ENCODE measurements around the gene UBLCP1. TPM values are rescaled to one million over a fixed set of nuclear protein-coding genes. Genes with fewer than 3 reads are reported as not detected.
"Not testable (repeated sequence)": the region's sequence is repeated elsewhere in the genome, so short reads cannot be mapped to it uniquely, and the experiment has no call there.

The UBLCP1 gene
- total RNA-seq, 6 donors from 2014 or later, result 8.4 to 36.1 (median 24.6) TPM

- no peak for ATAC-seq (ENCODE audit: low FRiP score in 2 of 2)
- Histone ChIP-seq H3K27me3 (no peaks in the 10 kb centered on the region), H3K4me1 (no peaks in the 10 kb centered on the region), H3K36me3 (no peaks in the 10 kb centered on the region), H3K27ac (no peak overlapping the region), H3K4me3 (no peak overlapping the region), H3K9me3 (peaks cover 0 to 21% (median 17%) of the 10 kb centered on the region in 4 donors)
- DNase-seq, result no peak
- WGBS, 2 donors, result 90% methylated on average over 3 of the region's 3 CpGs
- TF ChIP-seq POLR2AphosphoS5 (IDR thresholded peaks at IDR 0.05) (no peak), EP300 (IDR thresholded peaks at IDR 0.05) (no peak), POLR2A (IDR thresholded peaks at IDR 0.05) (no peak), CTCF (IDR thresholded peaks at IDR 0.05) (no peak)
These were observed 38.4 kb downstream of the UBLCP1 start for GRCh38 chr5:159301466-159301865.

- not testable (repeated sequence) for ATAC-seq (ENCODE audit: low FRiP score in 2 of 2); DNase-seq
- H3K9me3 ChIP-seq, result peaks cover 0 to 21% (median 17%) of the 10 kb centered on the region in 4 donors
These were observed 39.1 kb downstream of the UBLCP1 start for GRCh38 chr5:159301929-159302860.

GRCh38 chr5:159303286-159303685, 40.2 kb downstream of the UBLCP1 start:
- WGBS, 2 donors, result 90 to 92% methylated on average over 4 of the region's 4 CpGs
- Histone ChIP-seq H3K4me3 (no peak overlapping the region), H3K36me3 (no peaks in the 10 kb centered on the region), H3K27ac (no peak overlapping the region), H3K27me3 (no peaks in the 10 kb centered on the region), H3K9me3 (peaks cover 0 to 19% (median 11%) of the 10 kb centered on the region in 4 donors), H3K4me1 (no peaks in the 10 kb centered on the region)
- TF ChIP-seq EP300 (IDR thresholded peaks at IDR 0.05) (no peak), POLR2A (IDR thresholded peaks at IDR 0.05) (no peak), POLR2AphosphoS5 (IDR thresholded peaks at IDR 0.05) (no peak), CTCF (IDR thresholded peaks at IDR 0.05) (no peak)
- DNase-seq (no peak), ATAC-seq (ENCODE audit: low FRiP score in 2 of 2) (no peak)

More at GRCh38 chr5:159301929-159302860, 39.1 kb downstream of the UBLCP1 start:
- H3K27ac ChIP-seq, H3K27me3 ChIP-seq, H3K4me1 ChIP-seq, H3K36me3 ChIP-seq, H3K4me3 ChIP-seq: not testable (repeated sequence)
- WGBS, 2 donors, result 86 to 88% methylated on average over 13 of the region's 13 CpGs

- H3K4me1 ChIP-seq, result peaks cover 0 to 3% (median 0%) of the 10 kb centered on the region in 4 donors
- 80 to 93% methylated on average over 5 of the region's 5 CpGs for WGBS, 2 donors
- no peak for ATAC-seq (ENCODE audit: low FRiP score in 2 of 2)
- H3K27me3 ChIP-seq, result no peaks in the 10 kb centered on the region
- H3K36me3 ChIP-seq, result no peaks in the 10 kb centered on the region
- DNase-seq, result no peak
- peaks cover 0 to 15% (median 9%) of the 10 kb centered on the region in 4 donors for H3K9me3 ChIP-seq
- TF ChIP-seq CTCF (IDR thresholded peaks at IDR 0.05), result no peak
- no peak for TF ChIP-seq EP300 (IDR thresholded peaks at IDR 0.05)
- no peak for TF ChIP-seq POLR2A (IDR thresholded peaks at IDR 0.05)
- TF ChIP-seq POLR2AphosphoS5 (IDR thresholded peaks at IDR 0.05), result no peak
- no peak overlapping the region for H3K4me3 ChIP-seq
- no peak overlapping the region for H3K27ac ChIP-seq
These were observed 42.0 kb downstream of the UBLCP1 start for GRCh38 chr5:159304961-159305595.

GRCh38 chr5:159309689-159310433, 46.8 kb downstream of the UBLCP1 start:
- Histone ChIP-seq H3K27ac (peak overlapping the region in 3 of 4 donors; percentile 25 to 70 (median 54)), H3K4me1 (peaks cover 0 to 10% (median 3%) of the 10 kb centered on the region in 4 donors), H3K27me3 (peaks cover 0 to 3% (median 0%) of the 10 kb centered on the region in 4 donors), H3K4me3 (peak overlapping the region in 3 of 4 donors; percentile 27 to 31 (median 30)), H3K9me3 (no peaks in the 10 kb centered on the region), H3K36me3 (no peaks in the 10 kb centered on the region)
- ATAC-seq (ENCODE audit: low FRiP score in 2 of 2), result peak; percentile 31 to 52
- DNase-seq, result peak in 1 of 2 donors; percentile 28
- 67 to 72% methylated on average over 7 to 8 of the region's 8 CpGs for WGBS, 2 donors
- no peak for TF ChIP-seq POLR2AphosphoS5 (IDR thresholded peaks at IDR 0.05)
- TF ChIP-seq CTCF (IDR thresholded peaks at IDR 0.05), result no peak
- no peak for TF ChIP-seq POLR2A (IDR thresholded peaks at IDR 0.05)
- TF ChIP-seq EP300 (IDR thresholded peaks at IDR 0.05), result no peak
